ENCODE data around the gene TCERG1L.

The TCERG1L gene

DNA sequence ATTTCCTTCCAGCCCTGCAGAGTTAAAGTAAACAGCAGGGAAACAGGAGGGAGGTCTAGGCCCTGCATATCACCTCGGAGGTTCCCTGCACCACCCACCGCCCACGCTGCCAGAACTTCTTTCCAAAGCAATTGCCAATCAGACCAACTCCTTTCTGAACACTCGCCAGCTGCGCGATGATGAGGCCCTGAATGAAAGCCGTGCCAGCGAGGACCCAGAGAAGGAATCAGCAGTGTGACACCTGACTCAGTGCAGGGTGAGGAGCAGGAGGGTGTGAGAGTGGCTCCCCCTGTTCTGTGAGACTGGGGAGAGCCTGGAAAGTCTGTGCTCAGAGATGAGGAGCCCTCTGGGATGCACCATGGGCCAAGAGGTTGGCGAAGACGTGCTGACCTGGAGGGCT lies 3.3 kb upstream of the TCERG1L start:
- DNase-seq: no peak

DNA sequence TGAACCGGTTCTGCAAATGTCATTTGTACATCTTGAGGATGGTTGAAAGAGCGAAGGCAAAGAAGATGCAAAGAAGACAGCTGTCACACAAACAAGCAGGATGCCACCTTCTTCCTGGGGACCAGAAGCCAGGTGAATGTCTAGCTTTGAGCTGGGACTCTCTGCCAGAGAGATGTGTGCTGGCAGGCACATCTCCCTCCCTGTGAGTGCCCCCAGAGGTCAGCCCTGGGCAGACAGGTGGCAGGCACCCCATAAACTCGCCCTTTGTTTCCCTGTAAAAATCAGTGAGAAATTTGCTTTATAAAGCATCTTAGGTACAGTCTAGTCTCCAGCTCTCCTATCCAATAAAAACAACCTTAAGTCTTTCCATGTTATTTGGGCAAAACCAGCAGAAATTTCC lies 2.6 kb upstream of the TCERG1L start:
- DNase-seq: no peak

DNA sequence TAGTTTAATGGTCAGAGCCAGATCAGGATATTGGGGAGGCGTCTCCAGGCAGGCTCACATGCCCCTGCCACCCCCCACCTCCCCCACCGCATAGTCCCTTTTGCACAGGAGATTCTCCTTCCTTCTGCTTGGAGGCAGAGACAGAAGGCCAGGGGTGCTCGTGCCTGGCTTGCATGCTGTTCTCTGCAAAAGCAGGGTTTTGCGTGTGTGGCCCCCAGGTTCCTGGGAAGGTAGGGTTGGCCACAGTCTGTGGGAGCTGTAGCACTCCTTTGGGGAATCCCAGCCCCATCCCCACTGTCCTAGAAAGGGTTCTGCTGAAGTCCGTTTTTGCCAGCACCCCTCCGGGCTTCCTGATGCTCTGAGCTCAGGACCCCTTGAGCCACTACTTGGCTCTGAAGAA lies 1.9 kb upstream of the TCERG1L start:
- DNase-seq: no peak

DNA sequence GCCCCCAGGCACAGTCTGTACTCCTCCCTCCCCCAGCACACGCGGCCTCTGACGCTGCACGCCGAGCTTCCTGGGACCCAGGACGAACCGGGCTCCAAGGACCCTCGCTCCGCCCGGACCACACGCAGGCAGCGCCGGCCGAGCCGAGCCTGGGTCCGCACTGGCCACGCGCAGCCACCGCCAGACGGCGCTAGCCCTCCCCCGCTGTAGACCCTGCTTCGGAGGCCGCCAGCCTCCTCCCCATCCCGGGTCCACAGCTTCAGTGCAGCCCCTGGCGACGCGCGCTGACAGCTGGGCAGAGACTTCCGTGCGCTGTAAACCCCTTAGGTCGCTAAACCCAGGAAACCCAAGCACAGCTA lies 936 bp upstream of the TCERG1L start:
- DNase-seq: no peak

DNA sequence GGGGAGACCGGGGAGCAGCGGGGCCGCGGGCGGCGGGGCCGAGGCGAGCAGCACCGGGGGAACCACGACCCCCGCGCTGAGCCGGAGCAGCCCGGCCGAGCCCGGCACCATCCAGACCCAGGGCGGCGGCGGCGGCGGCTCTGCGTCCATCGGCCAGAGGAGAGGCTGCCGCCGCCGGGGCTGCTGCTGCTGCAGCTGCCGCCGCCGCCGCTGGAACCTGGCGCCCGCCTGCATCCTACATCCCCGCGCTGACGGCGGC lies 190 bp downstream of the TCERG1L start:
- no peak for DNase-seq

DNA sequence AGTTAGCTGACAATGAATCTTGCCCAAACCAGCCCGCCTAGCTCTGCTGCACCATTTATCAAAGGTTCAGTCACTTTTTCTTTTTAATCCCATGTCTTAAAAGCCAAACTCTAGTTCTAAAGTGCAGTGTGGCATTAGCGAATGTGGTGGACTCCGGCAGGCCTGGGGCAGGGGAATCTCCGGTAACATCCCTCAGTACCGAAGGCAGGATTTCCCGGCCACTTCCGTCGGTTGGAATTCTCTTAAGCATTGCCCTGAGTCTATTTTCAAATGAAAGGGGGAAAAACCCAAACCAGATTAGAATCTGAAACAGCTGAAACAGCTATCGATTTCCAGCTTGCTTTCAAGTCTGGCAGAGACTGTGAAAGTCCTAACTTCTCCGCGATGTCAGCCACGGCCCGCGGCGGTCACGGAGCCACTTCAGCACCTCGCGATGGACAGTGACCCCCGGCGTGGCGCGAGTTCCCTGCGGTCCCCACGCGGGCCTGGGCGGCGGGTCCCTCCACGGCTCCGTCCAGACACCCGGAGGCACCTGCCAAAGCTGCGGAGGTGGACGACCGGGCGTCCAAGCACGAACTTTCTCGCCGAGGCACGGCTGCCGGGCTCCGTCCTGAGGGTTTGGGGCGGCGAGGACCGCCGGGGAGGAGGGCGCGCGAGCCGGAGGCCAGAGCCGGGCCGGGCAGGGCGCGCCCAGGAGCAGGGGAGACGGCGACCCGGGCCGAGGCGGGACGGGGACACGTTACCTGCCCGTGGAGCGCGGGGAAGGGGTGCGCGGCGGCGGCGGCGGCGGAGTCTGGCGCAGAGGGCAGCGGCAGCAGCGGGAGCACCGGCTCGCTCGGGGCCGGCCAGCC lies 745 bp downstream of the TCERG1L start:
- DNase-seq: no peak

DNA sequence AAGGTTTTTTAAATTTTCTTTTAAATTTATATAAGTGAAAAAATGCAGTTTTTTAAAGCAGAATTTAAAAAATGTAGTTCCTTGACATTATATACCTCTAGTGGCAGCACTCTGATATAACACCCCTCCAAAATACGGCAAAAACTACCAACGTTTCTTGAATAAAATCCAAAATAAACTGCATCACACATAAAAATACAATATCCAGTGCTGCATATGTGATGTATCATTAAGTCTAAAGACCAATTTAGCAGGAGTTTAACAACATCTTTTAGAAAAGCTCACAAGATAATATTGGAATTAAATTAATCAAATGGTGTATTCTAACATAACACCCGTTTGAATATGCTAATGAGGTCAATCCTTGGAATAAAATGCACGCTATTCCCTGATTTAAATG lies 1.4 kb downstream of the TCERG1L start:
- DNase-seq: no peak

DNA sequence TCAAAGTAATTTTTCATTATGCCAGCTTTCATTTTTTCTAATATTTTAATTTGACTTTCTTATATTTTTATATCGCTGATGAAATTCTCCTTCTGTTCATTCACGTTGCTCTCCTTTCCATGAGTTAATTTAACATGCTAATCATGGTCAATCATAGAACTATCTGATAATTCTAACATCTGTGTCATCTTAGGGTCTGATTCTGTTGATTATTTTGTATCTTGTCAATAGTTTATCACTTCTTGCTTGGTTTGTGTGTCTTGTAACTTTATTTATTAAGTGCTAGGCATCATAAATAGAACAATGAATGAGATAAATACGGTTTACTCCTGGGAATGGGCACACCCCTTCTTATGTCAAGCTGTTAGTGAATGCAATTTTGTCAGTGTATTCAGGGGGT lies 11.0 kb downstream of the TCERG1L start:
- DNase-seq: no peak

DNA sequence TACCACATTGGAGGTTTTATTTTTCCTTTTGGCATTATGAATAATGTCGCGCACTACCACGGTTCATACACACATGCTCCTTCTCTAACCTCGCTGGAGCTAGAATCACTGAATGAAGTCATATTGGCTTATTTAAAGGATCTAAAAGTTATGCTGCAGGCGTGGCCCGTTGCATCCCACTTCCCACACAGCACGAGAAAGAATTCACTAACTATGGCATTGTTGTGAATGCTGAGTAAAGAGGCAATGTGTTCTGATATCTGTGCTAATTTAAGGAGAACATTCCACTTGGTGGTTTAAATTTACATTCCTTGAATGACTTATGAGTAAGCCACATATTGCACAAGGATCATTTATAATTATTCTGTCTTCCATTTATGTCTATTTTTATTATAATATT lies 20.7 kb downstream of the TCERG1L start:
- DNase-seq: no peak

DNA sequence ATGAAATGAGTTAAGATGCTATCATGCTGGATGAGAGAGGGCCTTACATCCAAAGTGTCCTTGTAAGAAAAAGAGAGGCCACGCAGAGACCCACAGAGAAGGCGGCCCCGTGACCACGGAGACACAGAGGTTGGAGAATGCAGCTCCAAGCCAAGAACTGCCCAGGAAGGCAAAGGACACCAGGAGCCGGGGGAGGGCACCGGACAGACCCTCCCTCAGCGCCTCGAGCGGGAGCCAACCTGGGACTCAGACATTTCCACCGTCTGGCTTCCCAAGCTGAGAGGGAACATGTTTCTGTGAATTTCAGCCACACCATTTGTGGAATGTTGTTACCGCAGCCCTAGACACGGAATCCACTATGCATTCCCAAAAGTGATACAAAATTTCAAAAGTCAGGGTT lies 22.9 kb downstream of the TCERG1L start:
- no peak for DNase-seq

DNA sequence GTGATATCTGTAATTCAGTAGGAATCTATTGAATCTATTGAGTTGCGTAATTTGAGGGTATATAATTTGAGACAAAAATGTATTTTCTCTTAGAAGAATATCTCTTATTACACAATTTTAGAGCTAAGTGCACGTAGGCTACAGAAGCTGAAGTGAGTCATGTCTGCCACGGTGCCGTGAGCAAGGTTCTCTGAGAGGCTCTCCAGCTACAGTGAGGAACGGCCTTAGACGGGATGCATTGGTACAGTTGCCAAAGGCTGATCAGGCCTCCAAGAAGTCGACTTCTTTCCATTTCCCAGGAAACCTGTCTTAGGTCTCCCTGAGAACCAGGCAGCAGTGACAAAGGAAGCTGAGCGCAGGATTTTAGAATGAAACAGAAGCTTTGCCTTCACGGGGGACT lies 28.6 kb downstream of the TCERG1L start:
- DNase-seq: no peak

DNA sequence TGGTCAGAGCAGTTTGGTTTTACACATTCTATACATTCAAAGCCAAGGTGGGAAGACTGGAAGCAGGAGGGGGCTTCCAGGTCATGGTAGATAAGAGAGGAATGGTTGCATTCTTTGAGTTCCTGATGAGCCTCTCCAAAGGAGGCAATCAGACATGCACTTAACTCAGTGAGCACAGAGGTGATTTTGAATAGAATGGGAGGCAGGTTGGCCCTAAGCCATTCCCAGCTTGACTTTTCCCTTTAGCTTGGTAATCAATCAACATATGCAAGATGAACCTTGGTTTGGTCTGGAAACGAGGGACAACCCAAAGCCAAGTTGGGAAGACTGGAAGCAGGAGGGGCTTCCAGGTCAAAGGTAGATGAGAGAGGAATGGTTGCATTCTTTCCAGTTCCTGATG lies 31.4 kb downstream of the TCERG1L start:
- no peak for DNase-seq

DNA sequence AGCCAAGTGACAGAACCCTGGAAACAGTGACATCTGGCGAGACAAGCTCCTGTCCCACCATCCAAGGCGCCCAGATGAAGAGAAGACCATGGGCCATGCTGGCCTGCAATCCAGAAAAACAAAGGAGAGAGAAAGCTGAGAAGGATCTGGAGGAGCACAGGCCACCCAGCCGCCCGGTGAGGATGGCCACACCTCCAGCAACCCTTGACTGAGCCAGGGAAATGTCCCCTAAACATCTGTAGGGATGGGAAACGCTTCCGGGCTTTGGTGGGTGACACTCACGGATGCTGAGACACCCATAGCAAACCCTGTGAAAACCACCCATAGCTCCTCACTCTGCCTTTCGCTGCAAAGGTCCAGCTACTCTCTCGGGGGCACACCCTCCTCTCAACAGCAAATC lies 32.0 kb downstream of the TCERG1L start:
- no peak for DNase-seq

DNA sequence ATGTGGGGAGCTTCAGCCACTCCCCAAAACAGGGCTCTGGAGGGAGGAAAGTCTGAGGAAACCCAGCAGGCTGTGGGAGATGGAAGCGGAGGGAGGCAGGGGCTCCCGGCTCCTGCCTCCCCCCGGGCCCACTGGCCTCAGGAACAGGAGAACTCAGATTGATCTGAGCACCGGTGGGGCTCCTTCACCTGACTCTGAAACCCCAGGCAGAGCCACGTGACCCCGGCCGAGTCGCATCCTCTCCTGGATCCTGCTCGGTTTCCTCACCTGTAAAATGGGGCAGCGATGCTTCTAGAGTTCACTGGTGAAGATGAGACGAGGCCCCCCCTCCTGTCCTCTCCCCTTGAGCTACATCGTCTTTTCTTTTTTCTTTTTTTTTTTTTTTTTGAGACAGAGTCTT lies 33.6 kb downstream of the TCERG1L start:
- no peak for DNase-seq

DNA sequence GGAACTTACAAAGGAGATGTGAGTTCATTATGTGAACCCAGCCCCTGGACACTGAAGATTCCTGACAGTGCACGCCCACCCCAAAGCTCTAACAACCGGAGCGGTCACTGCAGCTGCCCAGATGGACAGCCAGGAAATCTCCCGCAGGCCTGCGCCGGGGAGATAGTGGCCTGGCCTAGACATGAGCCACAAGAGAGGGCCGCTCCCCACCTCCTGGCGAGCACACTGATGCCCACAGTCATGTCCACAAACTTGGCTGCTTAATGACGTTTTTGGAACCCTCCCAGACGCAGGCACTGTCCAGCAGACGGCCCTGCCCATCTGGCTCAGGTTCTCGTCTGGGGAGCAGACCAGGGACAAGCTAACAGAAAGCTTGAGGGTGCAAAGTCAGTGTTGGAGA lies 34.2 kb downstream of the TCERG1L start:
- no peak for DNase-seq

DNA sequence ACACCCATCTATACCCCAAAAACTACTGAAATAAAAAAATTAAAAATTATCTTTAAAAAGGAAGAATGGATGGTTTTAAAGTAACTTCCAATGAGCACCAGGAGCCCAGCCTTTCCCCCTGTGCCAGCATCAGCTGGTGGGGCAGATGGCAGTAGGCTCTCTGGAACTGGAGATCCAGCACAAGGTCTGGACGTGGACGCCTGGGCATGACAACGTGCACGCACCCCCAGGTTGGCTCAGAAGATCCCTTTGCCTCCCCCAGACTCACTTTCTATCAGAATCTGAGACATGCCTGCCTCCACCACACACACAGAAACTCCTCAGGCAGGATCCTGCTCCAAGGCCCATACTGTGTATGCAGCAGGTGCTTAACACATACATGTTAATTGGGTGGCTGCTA lies 35.8 kb downstream of the TCERG1L start:
- no peak for DNase-seq

DNA sequence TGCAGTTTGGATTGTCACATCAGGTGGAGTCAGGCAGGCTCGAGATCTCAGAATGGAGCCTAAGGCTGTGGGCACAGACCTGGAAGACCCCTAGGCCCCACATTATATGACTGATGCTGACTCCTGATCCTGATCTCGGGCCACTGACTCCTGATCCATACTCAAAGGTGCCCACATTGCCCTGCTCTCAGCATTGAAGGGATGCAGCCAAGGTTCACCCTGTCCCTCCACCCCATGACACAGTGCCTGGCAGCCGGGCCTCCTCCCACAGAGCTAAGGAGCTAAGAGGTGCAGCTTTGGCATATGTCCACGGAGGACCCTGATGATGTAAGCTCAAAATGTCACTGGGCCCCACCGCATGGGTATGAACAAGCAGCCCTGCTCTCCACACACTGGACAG lies 36.6 kb downstream of the TCERG1L start:
- no peak for DNase-seq

DNA sequence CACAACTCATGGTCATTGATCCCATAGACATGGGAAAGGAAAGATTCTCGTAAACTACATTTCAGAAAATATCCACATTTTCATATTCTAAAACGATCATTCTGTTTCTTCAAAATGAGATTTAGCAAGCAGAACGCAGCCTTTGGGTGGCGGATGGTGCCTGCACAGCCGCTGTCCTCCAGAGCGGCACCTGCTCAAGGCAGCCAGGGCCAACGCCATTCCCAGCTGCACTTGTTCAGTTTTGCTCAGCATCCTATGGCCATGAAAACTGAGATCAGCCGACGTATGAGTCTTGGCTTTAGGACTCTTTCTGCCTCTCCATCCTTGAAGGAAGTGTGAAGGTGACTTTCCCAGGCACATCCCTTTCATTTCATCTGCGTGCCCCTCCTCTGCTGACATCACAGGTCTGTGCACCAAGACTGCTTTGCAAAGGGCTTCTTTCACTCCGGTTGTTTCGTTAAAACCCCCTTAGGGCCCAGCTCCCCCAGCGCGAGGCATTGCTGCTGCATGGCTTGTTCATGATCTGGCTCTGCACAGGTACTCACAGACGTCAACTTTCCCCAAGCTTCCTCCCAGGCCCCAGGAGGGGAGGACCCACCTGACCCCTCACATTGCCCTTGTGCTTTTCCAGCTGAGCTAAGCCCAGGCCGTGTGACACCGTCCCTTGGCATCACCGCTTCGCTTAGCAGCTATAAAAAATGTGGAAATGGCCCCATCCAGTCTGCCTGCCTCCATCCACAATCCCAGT lies 37.2 kb downstream of the TCERG1L start:
- DNase-seq: no peak

DNA sequence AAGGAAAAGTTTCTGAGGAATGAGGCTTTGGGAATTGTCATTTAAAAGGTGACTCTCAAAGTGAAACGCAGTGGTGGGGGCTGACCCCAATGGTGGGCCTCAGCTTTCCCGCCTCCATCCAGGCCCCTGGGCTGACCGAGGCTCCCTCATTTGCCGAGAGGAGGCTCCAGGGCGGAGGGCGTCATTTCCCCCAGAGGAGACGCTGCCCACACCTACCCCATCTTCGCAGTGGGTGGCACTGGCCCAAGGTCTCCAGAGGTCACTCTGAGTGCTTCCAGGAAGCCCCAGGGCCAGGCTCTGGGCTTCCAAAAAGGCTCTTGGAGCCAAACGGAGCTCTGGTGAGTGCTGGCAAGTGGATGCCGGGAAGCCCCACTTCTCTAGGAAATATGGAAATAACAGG lies 38.0 kb downstream of the TCERG1L start:
- DNase-seq: no peak

DNA sequence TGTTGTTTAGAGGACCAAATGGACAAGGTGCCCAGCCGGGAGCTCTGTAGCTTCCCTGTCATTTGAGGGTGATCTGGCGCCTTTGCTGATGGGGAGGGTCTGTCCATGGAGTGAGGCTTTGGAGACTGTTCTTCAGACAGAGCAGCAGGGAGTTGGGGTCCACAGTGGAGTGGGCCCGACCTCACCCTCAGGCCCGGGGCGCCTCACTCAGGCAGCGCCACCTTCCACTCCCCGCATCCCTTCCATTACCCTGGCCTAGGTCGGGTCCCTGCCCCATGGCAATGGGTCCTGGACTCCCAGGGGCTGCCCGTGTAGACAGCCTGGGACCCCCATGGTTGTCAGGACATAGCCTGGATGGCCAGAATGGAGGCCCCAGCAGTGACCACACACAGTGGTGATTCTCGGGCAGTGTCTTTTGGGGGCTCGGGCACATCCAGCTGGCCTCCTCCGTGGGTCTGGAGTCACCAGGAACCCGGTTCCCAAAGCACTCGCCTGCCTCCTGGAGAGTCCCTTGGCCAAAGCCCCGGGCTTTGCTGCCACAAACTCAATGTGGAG lies 38.5 kb downstream of the TCERG1L start:
- no peak for DNase-seq

DNA sequence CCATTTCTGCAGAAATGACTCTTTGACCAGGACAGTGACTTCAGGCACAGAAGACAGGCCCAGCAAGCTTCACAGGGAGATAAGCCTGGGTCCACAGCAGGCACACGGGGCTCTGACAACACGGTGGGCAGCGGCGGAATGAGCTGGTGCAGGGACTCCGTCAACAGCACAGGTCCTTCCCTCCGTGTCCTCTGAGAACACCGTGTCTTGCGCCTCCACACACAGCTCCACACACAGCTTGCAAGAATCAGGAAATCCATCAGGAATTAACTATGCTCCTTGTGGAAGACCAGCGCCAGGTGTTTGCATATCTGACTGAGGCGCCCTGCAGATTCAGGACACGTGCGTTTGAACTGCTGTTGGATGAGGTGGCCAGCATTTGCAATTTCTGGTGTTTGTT lies 39.6 kb downstream of the TCERG1L start:
- no peak for DNase-seq

DNA sequence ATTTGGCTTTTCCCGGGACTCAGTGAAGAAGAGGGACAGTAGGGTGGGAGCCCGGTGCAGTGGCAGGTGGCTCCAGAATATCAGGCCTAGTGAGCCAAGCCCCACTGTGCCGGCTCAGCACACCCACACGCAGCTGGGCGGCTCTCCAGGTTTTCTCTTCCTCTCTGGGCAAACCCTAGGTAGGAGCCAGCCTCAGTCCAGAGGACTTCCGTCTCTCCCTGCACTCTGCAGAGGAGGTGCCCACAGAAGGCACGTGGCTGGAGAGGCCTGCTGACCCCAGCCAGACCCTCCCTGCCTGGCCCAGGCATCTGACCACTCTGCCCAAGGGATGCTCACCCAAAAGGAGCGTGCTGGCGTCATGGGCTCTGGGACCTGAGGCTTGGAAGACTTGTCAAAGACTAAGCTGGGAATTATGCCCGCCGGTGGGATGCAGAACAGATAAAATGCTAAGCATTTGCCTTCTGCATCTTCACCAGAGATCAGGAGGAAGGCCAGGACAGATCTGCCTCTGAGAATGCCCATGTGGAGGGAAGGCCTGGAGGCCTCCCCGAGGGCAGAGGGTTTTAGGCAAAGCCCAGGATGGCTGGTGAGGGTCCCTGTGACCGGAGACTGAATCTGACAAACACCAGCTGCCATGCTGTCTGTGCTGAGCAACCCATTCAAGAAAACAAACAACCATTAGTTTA lies 40.2 kb downstream of the TCERG1L start:
- no peak for DNase-seq

DNA sequence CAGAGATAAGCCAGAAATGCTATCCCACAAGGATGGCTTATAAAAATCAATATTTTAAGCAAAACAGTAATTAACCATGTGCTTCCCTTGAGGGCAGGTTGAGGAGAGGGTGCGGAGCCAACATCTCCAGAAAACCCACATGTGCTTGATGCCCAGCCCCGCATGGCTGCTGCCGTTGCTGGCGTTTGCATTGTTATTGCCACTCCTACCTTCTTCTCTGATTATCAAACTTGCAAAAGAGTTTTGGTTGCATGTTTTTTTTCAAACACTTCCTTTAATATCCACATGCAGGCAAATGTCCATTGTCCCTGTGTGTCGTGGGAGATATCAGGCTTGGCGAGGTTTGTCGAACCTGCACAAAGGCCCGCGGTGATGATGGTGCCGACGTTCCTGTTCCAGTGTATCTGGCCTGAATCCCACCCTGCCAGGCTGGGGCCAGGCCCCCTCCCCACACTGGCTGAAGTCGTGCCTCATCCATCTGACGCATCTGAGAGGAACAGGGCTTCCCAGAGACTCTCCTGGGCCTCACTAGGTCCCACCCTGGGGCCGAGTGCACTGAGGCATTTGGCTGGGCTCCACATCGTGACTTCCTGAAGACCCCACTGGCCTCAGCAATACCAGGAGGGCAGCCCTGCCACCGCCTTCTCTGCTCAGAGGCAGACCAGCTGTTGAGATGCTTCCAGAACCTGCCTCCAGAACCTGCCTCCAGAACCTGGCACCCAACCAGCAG lies 40.9 kb downstream of the TCERG1L start:
- no peak for DNase-seq
